Renal pelvis (tissue), 4 donors: Measurements from ENCODE around the gene STX16. TPM values are rescaled to one million over a fixed set of nuclear protein-coding genes. Genes with fewer than 3 reads are reported as not detected.

Experiments
- DNase-seq: peaks from one replicate; pipeline ENCODE4 v3.0.0-alpha.2; 2013
- polyA plus RNA-seq, 3 donors: library from polyadenylated mRNA; unstranded; fragments of 120-200 nt; gene quantifications; one replicate each; pipeline ENCODE4 v1.2.1, GENCODE V29; 2013; ENCODE audit not compliant: insufficient read length in 3 of 3

STX16 gene
- polyA plus RNA-seq, 3 donors: 49.6 to 89.2 (median 76.7) TPM

DNA sequence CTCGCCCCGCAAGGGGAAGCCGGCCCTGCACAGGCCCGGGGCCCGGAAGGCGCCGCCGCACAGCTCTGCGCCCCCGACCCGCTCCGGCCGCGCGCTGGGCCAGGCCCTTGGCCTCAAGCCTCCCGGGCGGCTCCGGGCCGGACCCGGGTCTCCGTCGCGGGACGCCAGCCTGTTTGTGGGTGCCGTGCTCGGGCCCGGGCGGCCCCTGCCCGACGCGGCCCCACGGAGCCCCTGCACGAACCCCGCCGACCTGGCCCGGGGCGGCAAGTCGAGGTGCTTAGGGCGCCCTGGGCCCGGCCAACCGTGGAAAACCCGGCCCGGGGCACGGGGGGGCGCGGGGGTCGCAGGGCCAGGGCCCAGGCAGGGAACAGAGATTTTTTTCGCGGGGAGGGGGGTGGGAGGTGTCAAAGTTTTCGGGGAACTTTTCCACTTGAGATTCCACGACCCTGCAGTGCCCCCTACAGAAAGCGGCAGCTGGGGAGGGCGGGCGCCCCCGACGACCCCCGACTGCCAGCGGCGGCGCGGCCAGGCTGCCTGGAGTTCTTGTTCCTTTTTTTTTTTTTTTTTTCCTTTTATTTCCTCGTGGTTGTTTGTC is 805 bp upstream of the STX16 start:
- no peak for DNase-seq

DNA sequence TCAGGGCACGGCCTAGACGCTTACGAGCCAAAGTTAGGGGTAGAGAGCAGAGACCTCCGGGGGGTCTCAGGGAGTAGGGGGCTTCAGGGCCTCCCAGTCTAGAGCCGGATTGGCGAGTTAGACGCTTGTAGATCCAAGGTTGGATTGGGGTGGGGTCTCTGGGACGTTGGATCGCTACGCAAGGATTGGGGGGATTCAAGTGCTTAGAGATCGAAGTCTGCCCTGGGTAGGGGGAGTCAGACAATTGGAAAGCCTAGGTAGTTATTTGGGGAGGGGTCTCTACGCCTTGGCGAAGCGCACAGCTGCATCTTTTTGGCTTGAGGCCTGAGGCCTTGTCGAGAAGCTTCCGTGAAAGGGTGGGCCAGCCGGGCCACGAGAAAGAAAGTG is 469 bp downstream of the STX16 start:
- peak; percentile 94 for DNase-seq

DNA sequence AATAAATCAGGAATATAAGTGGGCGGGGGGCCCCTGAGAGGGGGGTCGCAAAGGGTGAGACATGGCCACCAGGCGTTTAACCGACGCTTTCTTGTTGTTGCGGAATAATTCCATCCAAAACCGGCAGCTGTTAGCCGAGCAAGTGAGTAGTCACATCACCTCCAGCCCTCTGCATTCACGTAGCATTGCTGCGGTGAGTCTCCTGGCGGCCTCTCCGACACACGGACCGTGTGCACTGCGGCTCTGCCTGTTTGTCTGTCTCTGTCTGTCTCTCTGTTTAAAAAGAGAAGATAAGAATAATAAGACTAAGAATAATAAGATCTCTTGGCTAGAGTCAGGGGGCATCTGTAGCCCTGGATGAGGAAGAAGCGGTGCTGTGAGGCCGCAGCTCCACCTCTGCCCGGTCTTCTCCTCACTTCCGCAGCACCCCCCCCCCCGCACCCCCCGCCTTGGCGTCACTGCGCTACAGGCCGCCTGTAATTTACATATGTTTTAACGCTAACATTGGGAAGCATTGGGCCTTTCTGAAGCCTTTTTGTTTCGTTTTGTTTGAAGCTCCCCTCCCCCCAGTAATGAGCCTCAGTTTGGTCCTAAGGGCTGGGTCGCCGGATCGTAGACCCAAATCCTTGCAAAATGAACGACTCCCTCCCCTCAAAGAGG is 993 bp downstream of the STX16 start:
- DNase-seq: peak; percentile 76

DNA sequence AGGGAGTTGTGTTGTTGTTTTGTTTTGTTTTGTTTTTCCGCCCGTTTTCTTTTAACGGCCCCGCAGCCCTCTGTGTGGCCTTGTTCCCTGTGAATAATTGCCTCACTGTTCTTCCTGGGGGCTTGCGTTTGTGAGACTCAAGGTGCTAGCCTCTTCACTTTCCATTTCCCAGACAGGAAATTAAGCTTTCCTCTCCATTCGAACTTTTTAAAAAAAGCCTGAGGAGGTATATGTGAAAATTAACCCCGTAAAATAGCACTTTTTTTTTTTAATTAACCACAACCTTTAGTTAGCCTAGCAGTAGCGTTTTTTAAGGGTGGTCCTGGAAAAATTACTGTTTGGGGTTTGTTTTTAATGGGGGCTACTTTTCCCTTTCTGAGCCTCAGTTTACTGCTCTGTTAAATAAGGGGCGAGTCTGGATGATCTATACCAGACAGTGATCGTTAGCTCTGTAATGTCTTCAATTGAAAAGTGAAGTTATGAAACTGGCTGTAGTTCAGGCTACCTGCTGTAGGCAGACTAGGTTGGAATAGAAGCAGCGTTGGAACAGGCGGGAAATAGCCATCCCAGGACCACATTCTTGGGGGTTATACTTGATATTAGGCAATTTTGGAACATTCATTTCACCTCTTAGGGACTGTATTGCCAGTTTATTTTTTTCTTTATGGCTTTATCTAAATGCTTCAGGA is 1.7 kb downstream of the STX16 start:
- DNase-seq: no peak

DNA sequence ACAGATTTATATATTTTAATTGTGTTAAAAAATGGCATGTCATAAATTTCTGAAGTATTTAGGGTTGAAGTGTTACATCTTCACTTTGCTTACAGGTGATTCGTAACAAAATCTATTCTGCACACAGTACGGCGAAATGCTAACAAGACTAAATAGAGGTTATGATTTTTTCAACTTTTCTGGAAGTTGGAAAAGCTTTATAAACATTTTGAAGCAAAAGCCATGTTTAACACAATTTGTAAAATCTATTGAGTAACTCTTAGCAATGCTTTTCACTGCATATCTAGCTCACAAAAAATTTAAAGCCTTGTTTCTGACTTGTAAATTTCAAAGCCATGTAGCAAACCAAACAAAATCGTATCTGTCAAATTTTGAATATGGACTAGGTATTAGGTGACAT is 3.3 kb downstream of the STX16 start:
- no peak for DNase-seq

DNA sequence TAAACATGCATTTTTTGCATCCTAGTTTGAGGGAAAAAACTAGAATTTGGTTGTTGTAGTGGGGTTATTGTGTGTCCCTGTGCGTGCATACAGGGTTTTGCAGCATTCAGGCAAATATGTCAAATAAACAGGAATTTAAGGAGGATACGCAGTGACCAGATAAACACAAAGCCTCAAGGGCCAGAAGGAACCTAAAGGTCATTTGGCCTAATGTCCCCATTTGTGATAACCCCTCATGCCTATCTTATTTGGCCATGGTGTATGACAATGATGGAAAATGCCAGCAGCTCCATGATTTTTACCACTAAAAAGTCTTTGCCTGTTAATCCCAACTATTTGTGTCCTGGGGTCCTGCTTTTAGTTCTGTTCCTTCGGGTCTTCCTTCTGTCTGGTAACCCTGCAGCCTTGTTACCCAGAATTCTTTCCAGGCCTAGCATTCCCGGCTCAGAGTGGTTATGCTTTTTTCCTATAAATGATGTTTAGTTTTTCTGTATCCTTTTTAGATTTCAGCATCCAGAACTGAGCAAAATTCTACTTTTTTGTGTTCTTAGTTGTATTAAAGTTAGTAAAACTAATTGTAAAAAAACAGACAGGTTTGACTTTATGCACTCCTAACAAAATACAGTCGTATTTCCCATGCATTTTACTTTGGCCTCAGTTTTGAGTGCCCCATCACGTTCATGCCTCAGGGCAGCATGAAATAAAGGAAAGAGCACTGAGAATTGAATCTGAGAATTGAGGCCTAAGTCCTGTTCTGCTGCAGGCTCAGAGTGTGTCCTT is 4.4 kb downstream of the STX16 start:
- no peak for DNase-seq

DNA sequence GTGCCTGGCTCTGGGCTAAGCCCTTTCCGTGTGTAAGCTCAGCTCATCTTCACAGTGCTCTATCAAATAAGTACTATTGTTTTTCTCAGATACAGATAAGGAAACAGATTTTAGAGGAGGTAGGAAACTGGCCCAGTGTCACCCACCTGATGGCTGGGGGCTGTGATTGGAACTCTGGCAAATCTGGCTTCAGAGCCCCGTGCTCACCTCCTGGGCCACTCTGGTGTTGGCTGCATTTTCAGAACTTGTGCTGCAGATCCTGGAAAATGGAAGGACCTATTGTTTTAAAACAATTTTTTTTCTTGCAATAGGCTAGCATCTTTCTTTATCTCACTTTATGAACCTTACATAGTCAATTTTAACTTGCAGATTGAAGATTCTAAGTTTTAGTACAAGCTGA is 5.7 kb downstream of the STX16 start:
- DNase-seq: no peak

DNA sequence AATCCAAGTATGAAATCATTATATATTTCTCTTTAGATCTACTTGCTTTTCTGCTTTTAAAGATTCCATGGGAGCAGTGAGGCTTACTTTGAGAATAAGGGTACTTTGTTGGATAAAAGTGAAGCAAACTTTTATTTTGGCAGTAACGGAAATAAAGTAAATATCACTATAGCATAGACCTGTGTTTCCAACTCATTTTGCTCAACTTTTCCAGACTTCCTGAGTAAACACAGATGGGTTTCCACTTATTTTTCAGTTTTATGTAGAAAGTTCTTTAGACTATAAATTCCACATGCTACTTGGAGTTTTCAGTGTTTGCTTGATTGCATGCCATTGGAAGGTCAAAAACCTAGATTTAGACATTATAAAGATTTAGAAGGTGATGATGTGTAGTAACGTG is 6.2 kb downstream of the STX16 start:
- no peak for DNase-seq

DNA sequence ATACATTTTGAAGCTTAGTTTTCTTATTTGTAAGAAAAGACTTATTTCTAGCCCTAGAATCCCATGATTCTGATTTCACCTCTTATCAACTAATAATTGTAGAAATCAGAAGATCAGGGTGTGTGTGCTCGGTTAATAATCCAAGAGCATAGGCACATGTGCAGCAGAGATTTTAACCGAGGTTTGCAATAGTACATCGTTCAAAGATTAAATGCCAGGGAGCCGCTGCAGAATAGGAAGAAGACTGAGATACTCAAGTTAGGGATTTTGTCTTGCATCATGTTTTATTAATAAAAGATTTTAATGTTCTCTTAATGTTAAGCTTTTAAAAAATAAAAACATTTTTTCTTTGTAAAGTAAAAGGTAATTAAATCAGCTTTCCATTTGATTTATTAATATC is 6.9 kb downstream of the STX16 start:
- DNase-seq: no peak

DNA sequence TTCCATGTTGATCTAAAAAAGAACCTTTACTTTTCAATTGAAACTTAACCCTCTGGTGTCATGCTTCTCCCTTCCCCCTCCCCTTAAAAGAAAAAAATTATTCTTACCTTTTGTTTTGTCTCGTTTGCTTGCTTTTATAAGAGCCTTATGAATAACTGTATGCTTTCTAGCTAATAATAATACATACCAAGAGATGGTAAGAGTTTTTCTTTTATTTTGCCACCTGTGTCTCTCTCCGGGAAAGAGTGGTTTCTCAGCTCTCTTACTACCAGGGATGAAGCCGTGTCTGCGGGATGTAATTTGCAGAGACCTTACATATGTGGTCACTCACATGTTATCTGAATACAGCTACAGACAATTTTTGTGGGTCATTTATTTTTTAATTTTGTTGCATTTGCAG is 7.7 kb downstream of the STX16 start:
- no peak for DNase-seq

DNA sequence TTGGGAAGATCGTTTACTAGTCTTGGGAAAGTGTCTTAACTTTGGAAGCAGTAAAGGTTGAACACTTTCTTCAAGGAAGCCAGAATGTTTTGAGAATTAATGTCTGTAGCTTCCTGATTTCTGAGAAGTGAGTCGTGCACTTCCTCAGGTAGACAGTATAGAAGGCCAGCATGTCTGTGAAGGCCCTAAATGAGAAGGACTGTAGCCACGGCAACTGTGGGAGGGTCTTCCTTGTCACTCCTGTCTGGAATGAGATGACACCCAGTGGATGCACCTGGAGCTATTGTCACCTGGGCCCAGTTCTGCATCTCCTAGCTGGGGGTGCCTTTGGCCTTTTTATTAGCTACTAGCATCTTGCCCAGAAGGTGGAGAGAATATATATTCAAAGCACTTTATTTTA is 8.8 kb downstream of the STX16 start:
- DNase-seq: no peak

DNA sequence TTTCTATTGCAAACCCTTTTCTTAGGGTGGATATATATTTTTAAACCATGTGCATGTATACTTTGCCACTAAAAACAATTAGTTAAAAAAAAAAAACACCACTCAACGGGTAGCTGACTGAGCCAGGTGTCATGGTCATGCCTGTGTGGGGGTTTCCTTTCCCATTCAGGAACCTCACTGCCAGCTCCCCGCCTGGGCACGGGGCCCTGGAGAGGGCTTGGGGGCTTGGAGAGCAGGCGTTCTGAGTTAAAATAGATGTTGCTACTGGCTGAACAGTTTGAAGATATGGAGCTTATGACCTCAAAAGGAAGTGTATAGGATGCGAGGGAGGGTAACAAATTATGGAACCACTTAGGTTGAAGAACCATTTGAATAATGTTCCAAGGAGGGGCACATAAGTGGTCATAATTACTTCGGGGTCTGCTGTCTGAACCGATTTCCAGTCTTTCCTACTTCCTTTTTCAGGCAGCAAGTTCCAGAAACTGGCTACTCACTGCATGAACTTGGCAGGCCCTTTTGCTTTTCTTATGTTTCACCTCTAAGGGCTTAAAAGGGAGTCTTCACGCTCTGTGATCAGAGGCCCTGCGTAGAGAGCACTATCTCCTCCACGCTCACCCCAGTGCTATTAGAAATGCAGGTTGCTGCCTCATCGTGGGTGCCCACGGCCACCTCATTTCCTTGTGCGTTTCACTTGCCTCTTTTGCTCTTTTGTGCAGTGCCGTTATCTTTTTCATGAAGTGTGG is 9.9 kb downstream of the STX16 start:
- DNase-seq: no peak

DNA sequence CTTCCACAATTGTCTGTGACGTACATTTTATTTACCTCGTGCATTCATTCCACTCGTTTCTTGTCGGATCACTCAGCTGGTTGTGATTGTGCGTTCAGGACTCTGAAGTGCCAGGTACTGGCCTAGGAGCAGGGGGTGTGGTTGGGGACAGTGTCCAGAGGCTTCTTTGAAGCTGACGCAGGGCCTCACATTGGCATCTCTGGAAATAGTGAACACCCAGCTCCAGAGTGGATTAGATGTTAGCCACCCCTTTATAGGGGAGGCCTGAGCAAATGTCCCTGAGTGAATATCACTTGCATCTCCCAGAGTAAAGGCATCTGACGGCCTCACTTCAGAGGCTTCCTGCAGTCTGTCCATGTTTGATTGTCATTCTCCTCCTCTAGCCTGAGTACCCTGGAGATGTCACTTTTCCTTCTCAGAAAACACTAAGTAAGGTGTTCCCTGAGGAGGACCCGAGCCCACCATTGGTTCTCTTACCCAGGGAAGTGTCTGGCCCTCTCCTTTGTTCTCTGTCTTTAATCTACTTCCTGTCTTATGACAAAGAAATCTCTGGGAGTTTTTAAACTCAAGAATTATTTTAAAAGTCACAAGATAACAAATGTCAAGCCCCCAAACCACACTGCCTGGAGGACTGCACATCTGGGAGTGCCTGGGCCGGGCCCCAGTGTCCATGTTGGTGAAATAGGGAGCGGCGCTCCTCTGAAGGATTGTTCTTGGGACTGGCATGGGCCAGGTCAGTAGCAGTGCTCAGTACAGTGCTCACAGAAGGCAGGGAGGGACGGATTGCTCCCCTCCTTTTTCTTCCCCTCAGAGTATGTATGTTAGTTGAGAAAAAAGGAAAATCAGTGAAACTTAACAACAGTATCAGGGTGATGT is 10.8 kb downstream of the STX16 start:
- no peak for DNase-seq

DNA sequence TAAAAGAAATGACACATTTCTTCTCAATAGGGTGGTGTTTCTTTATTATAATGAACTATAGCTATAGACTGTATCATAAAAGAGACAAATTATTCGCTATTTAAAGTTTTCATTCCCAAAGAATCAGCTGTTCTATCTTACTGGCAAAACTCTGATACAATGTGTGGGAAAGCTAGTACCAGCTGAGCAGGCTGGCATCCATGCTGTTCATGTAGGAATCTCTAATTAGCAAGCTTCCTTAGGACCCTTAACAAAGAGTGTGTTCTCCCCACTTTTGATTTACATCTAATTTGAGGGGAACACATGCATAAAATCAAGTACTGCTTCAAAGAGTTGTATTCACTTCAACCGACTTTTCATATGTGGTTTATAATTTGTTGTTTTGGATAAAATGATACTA is 13.2 kb downstream of the STX16 start:
- DNase-seq: no peak

DNA sequence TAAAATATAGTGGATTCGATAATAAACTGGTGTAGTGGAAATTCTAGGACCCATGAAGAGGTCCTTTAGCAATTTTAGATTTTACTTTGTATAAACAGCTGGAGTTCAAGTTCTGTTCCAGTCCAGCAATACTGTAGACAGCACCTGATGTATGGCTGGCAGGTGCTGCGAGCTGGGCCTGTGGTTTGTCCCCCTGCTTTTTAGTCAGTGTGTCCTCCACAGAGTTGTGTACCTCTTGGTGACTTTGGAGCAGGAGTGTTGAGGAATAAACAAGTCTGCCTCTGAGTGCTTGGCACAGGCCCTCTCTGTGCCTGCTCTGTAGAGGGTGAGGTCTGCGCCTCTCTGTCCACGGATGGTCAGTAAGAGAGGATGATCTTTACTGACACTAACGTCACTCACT is 13.8 kb downstream of the STX16 start:
- no peak for DNase-seq

DNA sequence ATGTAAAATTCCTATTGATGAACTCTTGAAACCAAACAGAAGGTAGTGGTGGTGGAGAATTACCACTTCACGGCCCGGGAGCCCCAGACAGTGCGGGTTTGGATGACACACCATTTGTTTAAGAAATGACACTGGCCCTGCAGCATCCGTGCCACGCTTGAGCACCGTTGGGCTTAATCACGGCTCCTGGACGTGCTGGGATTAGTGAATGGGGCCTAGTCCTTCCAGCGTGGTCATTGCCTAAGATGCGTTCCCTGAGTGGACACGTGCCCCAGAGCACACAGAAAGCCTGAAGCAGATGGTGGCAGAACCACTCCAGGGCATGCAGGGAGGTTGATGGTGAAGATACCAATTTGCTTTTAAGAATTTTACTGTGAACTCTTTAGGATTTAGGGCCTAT is 14.5 kb downstream of the STX16 start:
- DNase-seq: no peak

DNA sequence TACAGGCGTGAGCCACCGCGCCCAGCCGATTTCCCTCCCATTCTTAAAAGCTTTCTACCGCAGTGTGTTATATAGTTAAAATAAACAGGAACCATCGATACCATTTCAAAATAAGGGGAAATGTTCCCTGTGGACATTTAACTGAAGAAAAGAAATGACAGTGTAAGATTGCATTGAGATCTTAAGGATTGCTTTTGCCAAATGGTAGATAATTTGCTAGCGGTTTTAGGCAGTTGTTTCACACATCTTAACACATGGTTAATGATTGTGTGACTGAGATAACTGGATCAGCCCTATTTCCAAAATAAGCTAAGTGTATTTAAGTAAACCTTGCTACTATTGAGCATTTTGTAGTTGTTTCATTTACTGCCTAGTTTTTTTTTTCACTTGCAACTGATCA is 15.6 kb downstream of the STX16 start:
- no peak for DNase-seq

DNA sequence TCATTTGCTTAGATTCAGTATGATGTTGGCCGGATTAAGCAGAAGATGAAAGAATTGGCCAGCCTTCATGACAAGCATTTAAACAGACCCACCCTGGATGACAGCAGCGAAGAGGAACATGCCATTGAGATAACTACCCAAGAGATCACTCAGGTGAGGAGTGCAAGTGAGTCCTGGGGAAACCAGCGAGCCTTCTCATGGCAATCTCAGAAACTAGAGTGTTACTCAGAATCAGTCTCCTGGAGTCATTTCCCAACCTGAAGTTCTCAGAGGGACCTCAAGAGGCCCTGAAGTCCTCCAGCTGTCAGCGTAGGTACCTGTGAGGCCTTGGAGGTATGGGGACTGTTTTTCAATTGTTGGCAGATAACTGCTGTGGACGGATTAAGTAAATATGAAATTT is 16.9 kb downstream of the STX16 start:
- no peak for DNase-seq

DNA sequence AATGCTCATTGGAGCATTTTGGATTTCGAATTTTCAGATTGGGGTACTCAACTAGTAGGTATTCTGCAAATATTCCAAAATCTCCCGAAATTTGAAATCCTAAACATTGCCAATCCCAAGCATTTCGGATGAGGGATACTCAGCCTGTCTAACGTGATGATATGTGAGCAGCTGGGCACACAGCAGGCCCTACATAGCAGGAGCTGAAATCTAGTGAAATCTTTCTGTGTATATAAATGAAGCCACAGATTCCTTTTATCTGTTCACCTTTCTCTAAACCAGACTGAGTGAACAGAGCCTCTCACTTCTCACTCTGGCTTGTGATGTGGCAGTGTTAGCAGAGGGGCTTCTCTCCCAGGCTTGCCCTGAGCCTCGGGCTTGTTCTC is 17.8 kb downstream of the STX16 start:
- DNase-seq: no peak

DNA sequence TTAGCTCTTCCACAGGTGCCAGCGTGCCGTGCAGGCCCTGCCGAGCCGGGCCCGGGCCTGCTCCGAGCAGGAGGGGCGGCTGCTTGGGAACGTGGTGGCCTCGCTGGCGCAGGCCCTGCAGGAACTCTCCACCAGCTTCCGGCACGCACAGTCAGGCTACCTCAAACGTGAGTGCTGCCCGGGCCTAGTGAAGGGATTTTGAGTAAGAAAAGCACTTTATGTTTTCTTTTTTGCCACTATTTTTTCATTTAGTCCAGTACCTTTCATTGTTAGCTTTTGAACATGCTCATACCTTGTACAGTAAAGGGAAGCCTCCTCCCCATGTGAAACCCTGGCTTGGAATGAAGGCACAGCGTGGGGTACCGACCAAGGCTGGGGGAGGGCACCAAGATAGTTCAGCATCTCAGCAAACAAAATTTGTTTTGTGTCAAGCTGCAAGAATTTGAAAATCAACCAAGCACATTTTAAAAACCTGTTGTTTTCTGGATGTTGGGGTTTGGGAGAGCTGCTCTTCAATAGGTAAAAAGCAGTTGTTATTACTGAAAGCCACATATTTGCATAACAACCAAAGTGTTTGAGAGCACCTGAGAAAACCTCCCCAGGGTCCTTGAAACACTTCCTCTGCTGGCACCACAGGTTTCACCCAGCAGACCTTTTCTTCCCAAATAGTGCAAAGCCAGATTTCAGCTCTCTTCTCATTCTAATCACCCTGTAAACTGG is 18.4 kb downstream of the STX16 start:
- no peak for DNase-seq
